ENCODE results near the gene LGR6. TPM values are rescaled to one million over a fixed set of nuclear protein-coding genes. Genes with fewer than 3 reads are reported as not detected.

Gene LGR6
- total RNA-seq, 1 experiment from 2014 or later: 0.56 TPM

DNA sequence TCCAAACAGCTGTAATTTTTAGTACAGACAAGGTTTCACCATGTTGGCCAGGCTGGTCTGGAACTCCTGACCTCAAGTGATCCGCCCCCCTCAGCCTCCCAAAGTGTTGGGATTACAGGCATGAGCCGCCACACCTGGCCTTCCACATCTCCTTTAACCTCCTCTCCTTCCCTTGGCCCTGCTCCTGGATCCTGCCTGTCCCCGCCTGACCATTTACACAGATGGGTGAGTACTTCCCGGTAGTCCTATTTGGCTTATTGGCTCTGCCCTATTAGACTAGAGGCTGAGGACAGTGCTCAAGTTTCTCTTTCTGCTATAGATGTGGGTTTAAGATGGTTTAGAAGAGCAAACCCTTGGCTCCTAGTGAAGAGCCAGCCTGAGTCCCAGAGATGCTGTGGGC lies 40.3 kb upstream of the LGR6 start:
- no peaks in the 10 kb centered on the region for H3K9me3 Mint-ChIP-seq (ENCODE audit: unreplicated experiment)
- no peak overlapping the region for H3K4me3 Mint-ChIP-seq (ENCODE audit: unreplicated experiment)
- POLR2A ChIA-PET: no interaction called here
- TF ChIP-seq CTCF (IDR thresholded peaks at IDR 0.05; ENCODE audit: unreplicated experiment): no peak
- no TSS peak for BruUV-seq (replicated peaks)
- peaks cover 12% of the 10 kb centered on the region for H3K4me1 Mint-ChIP-seq (ENCODE audit: insufficient read depth, unreplicated experiment)
- intact Hi-C loops (cut with micrococcal nuclease): no loop called here
- CTCF ChIA-PET: interaction anchor here (0.6 to 4.7 kb wide), 5 partner anchors 17 to 36 kb away, joined by 3 to 44 read pairs (median 4); no protein-coding TSS in a partner anchor
- no peak overlapping the region for H3K27ac Mint-ChIP-seq (ENCODE audit: low read depth, unreplicated experiment)
- no peaks in the 10 kb centered on the region for H3K36me3 Mint-ChIP-seq (ENCODE audit: insufficient read depth, unreplicated experiment)
- no peak for DNase-seq (ENCODE audit: unreplicated experiment)
- H3K27me3 Mint-ChIP-seq (ENCODE audit: insufficient read depth, unreplicated experiment): no peaks in the 10 kb centered on the region

GRCh38 chr1:202154148-202154765 lies 39.3 kb upstream of the LGR6 start:
- DNase-seq (ENCODE audit: unreplicated experiment): no peak
- intact Hi-C loops (cut with micrococcal nuclease): no loop called here
- no peak for TF ChIP-seq CTCF (IDR thresholded peaks at IDR 0.05; ENCODE audit: unreplicated experiment)
- ChIA-PET POLR2A (interaction anchor here (0.6 to 0.9 kb wide), 5 partner anchors 10 to 707 kb away, joined by 3 to 8 read pairs (median 3); partner anchors contain the start of gene ARL8A), CTCF (interaction anchor here (0.5 to 4.7 kb wide), 21 partner anchors 8 to 565 kb away, joined by 3 to 44 read pairs (median 4); no protein-coding TSS in a partner anchor)
- no peak overlapping the region for H3K4me3 Mint-ChIP-seq (ENCODE audit: unreplicated experiment)
- no peaks in the 10 kb centered on the region for H3K9me3 Mint-ChIP-seq (ENCODE audit: unreplicated experiment)
- H3K27me3 Mint-ChIP-seq (ENCODE audit: insufficient read depth, unreplicated experiment): no peaks in the 10 kb centered on the region
- BruUV-seq (replicated peaks): no TSS peak
- H3K36me3 Mint-ChIP-seq (ENCODE audit: insufficient read depth, unreplicated experiment): no peaks in the 10 kb centered on the region
- H3K4me1 Mint-ChIP-seq (ENCODE audit: insufficient read depth, unreplicated experiment): peaks cover 12% of the 10 kb centered on the region
- H3K27ac Mint-ChIP-seq (ENCODE audit: low read depth, unreplicated experiment): no peak overlapping the region

GRCh38 chr1:202154766-202155477 lies 38.7 kb upstream of the LGR6 start:
- peaks cover 12% of the 10 kb centered on the region for H3K4me1 Mint-ChIP-seq (ENCODE audit: insufficient read depth, unreplicated experiment)
- no peaks in the 10 kb centered on the region for H3K27me3 Mint-ChIP-seq (ENCODE audit: insufficient read depth, unreplicated experiment)
- peak; percentile 92 for DNase-seq (ENCODE audit: unreplicated experiment)
- intact Hi-C loops (cut with micrococcal nuclease): no loop called here
- no TSS peak for BruUV-seq (replicated peaks)
- CTCF ChIA-PET: interaction anchor here (0.5 to 4.7 kb wide), 21 partner anchors 9 to 524 kb away, joined by 3 to 44 read pairs (median 4); no protein-coding TSS in a partner anchor
- no peak overlapping the region for H3K27ac Mint-ChIP-seq (ENCODE audit: low read depth, unreplicated experiment)
- POLR2A ChIA-PET: interaction anchor here (0.7 to 0.9 kb wide), 4 partner anchors 11 to 708 kb away, joined by 3 to 8 read pairs (median 4); partner anchors contain the start of gene ARL8A
- peak; percentile 58 for TF ChIP-seq CTCF (IDR thresholded peaks at IDR 0.05; ENCODE audit: unreplicated experiment)
- no peaks in the 10 kb centered on the region for H3K9me3 Mint-ChIP-seq (ENCODE audit: unreplicated experiment)
- no peak overlapping the region for H3K4me3 Mint-ChIP-seq (ENCODE audit: unreplicated experiment)
- H3K36me3 Mint-ChIP-seq (ENCODE audit: insufficient read depth, unreplicated experiment): no peaks in the 10 kb centered on the region

GRCh38 chr1:202155478-202156021 lies 38.0 kb upstream of the LGR6 start:
- H3K9me3 Mint-ChIP-seq (ENCODE audit: unreplicated experiment): no peaks in the 10 kb centered on the region
- H3K36me3 Mint-ChIP-seq (ENCODE audit: insufficient read depth, unreplicated experiment): peaks cover 1% of the 10 kb centered on the region
- ChIA-PET CTCF (interaction anchor here (0.6 to 4.7 kb wide), 20 partner anchors 9 to 1306 kb away, joined by 3 to 44 read pairs (median 4); no protein-coding TSS in a partner anchor), POLR2A (interaction anchor here (0.7 kb wide), 1 partner anchor 649 kb away, joined by 5 read pairs; no protein-coding TSS in a partner anchor)
- H3K4me3 Mint-ChIP-seq (ENCODE audit: unreplicated experiment): no peak overlapping the region
- no peak overlapping the region for H3K27ac Mint-ChIP-seq (ENCODE audit: low read depth, unreplicated experiment)
- H3K27me3 Mint-ChIP-seq (ENCODE audit: insufficient read depth, unreplicated experiment): peaks cover under 1% of the 10 kb centered on the region
- DNase-seq (ENCODE audit: unreplicated experiment): peak; percentile 92
- BruUV-seq (replicated peaks): no TSS peak
- intact Hi-C loops (cut with micrococcal nuclease): no loop called here
- peaks cover 14% of the 10 kb centered on the region for H3K4me1 Mint-ChIP-seq (ENCODE audit: insufficient read depth, unreplicated experiment)
- no peak for TF ChIP-seq CTCF (IDR thresholded peaks at IDR 0.05; ENCODE audit: unreplicated experiment)

Data from MCF 10A (cell line).